ENCODE measurements around the gene GTPBP6.
"Not testable (repeated sequence)": the region's sequence is repeated elsewhere in the genome, so short reads cannot be mapped to it uniquely, and the experiment has no call there.

GTPBP6 gene

GRCh38 chrX:351736-352135 is 33.1 kb upstream of the GTPBP6 start:
- DNase-seq, result no peak

GRCh38 chrX:351324-351641 is 32.7 kb upstream of the GTPBP6 start:
- DNase-seq, result not testable (repeated sequence)

- no peak for DNase-seq
Observed at GRCh38 chrX:350534-351323, 32.1 kb upstream of the GTPBP6 start.

GRCh38 chrX:350148-350533 is 31.5 kb upstream of the GTPBP6 start:
- no peak for DNase-seq

GRCh38 chrX:349702-350101 is 31.1 kb upstream of the GTPBP6 start:
- no peak for DNase-seq

- no peak for DNase-seq
Observed at GRCh38 chrX:349196-349595, 30.6 kb upstream of the GTPBP6 start.

- no peak for DNase-seq
Observed at GRCh38 chrX:348461-349117, 30.0 kb upstream of the GTPBP6 start.

GRCh38 chrX:347351-348117 is 28.9 kb upstream of the GTPBP6 start:
- no peak for DNase-seq

GRCh38 chrX:346034-346813 is 27.6 kb upstream of the GTPBP6 start:
- no peak for DNase-seq

- DNase-seq, result no peak
Observed at GRCh38 chrX:345020-345925, 26.7 kb upstream of the GTPBP6 start.

- no peak for DNase-seq
Observed at GRCh38 chrX:344371-344901, 25.8 kb upstream of the GTPBP6 start.

GRCh38 chrX:341541-342101 is 23.0 kb upstream of the GTPBP6 start:
- no peak for DNase-seq

- DNase-seq, result no peak
Observed at GRCh38 chrX:340641-341423, 22.2 kb upstream of the GTPBP6 start.

- no peak for DNase-seq
Observed at GRCh38 chrX:340121-340520, 21.5 kb upstream of the GTPBP6 start.

- DNase-seq, result no peak
Observed at GRCh38 chrX:338836-339400, 20.3 kb upstream of the GTPBP6 start.

GRCh38 chrX:338281-338835 is 19.8 kb upstream of the GTPBP6 start:
- no peak for DNase-seq

- no peak for DNase-seq
Observed at GRCh38 chrX:337331-337831, 18.8 kb upstream of the GTPBP6 start.

- no peak for DNase-seq
Observed at GRCh38 chrX:336227-336626, 17.6 kb upstream of the GTPBP6 start.

- no peak for DNase-seq
Observed at GRCh38 chrX:335758-336155, 17.2 kb upstream of the GTPBP6 start.

Measured in activated CD4-positive, alpha-beta T cell treated with anti-CD3 and anti-CD28 coated beads, Interleukin-2, amount 50 U/mL, for 48 hours (primary cell).